OCI-LY7 (cell line): ENCODE data around the gene MYCN. TPM values are rescaled to one million over a fixed set of nuclear protein-coding genes. Genes with fewer than 3 reads are reported as not detected.

Source experiments
- BruUV-seq: library from RNA; stranded (reverse); fragments of 400-500 nt; replicated peaks from 2 replicates; lab custom pipeline; 2021; lab: Mats Ljungman, UMichigan
- CTCF ChIA-PET: fragments of 300-600 bp; sonication (Branson Sonifier 250); formaldehyde crosslinking; loops from one replicate; lab custom pipeline; 2022; ENCODE audit warnings: antibody characterized with exemption; ENCODE audit not compliant: unreplicated experiment; lab: Charles Lee
- POLR2A ChIA-PET: fragments of 300-600 bp; sonication (Branson Sonifier 250); formaldehyde crosslinking; loops from one replicate; lab custom pipeline; 2022; ENCODE audit warnings: antibody characterized with exemption; lab: Charles Lee
- DNase-seq: peaks from one replicate; pipeline ENCODE4 v3.0.0-alpha.2; 2015; ENCODE audit warnings: low spot score
- H2AFZ ChIP-seq: fragments of 200-600 bp; sonication (generic), shearing (Covaris generic); 2 replicates; pipeline ENCODE4 v1.6.1; 2014; ENCODE audit warnings: mild to moderate bottlenecking, antibody characterized with exemption, low read length, moderate library complexity
- H3K27ac ChIP-seq: fragments of 200-600 bp; sonication (generic); 2 replicates; pipeline ENCODE4 v1.5.1; 2014; ENCODE audit warnings: mixed run types, low read depth, mild to moderate bottlenecking, moderate library complexity, low read length, inconsistent platforms; ENCODE audit not compliant: poor library complexity, severe bottlenecking
- H3K36me3 ChIP-seq: fragments of 200-600 bp; sonication (generic); 2 replicates; pipeline ENCODE4 v1.6.1; 2014; ENCODE audit warnings: mild to moderate bottlenecking, antibody characterized with exemption, low read length, moderate library complexity, mixed read lengths; ENCODE audit not compliant: insufficient read depth
- H3K4me1 ChIP-seq: fragments of 200-600 bp; sonication (generic); 2 replicates; pipeline ENCODE4 v1.5.1; 2014; ENCODE audit warnings: mild to moderate bottlenecking, low read length; ENCODE audit not compliant: insufficient read depth, poor library complexity, severe bottlenecking
- H3K4me2 ChIP-seq: fragments of 200-600 bp; sonication (generic); 2 replicates; pipeline ENCODE4 v1.6.1; 2014; ENCODE audit warnings: mild to moderate bottlenecking, low read length
- H3K4me3 ChIP-seq: fragments of 200-600 bp; sonication (generic); 2 replicates; pipeline ENCODE4 v1.5.1; 2014; ENCODE audit warnings: mild to moderate bottlenecking, low read depth, low read length; ENCODE audit not compliant: poor library complexity, severe bottlenecking
- H3K79me2 ChIP-seq: fragments of 200-600 bp; sonication (generic); 2 replicates; pipeline ENCODE4 v1.6.1; 2016; ENCODE audit warnings: low read depth, mild to moderate bottlenecking, low read length, moderate library complexity, mixed read lengths; ENCODE audit not compliant: insufficient read depth
- H3K9me2 ChIP-seq: fragments of 200-600 bp; sonication (generic); 2 replicates; pipeline ENCODE4 v1.6.1; 2016; ENCODE audit warnings: mild to moderate bottlenecking, low read length, mixed read lengths; ENCODE audit not compliant: insufficient read depth
- H3K9me3 ChIP-seq: fragments of 200-600 bp; sonication (generic); 2 replicates; pipeline ENCODE4 v1.6.1; 2014; ENCODE audit warnings: mild to moderate bottlenecking, mixed run types, low read length, mixed read lengths
- H4K20me1 ChIP-seq: fragments of 200-600 bp; sonication (generic); 2 replicates; pipeline ENCODE4 v1.6.1; 2014; ENCODE audit warnings: mild to moderate bottlenecking, antibody characterized with exemption, low read length, moderate library complexity, mixed read lengths; ENCODE audit not compliant: insufficient read depth
- CTCF ChIP-seq: fragments of 200-600 bp; sonication (generic); conservative IDR thresholded peaks from 2 replicates; pipeline ENCODE4 v1.5.1; 2014; ENCODE audit warnings: mild to moderate bottlenecking, antibody characterized with exemption, low read length, moderate library complexity, mixed read lengths
- EZH2phosphoT487 ChIP-seq: fragments of 200-600 bp; sonication (generic); IDR thresholded peaks from 2 replicates; pipeline ENCODE4 v1.6.1; 2018; ENCODE audit warnings: low read depth, borderline replicate concordance, mild to moderate bottlenecking, mixed run types, antibody characterized with exemption, low read length, moderate library complexity, mixed read lengths
- intact Hi-C: fragments of 100-400 bp; cut with micrococcal nuclease; formaldehyde crosslinking; loops from one replicate; pipeline ENCODE4 v1.10.0; 2022; ENCODE audit not compliant: unreplicated experiment
- total RNA-seq, 2 experiments: library from RNA; depleted of rRNA in 1 of 2; stranded (reverse); fragments of >200 nt in 1 of 2; shearing (Covaris generic) in 1 of 2; gene quantifications; 2 replicates each; pipeline ENCODE4 v1.2.3, GENCODE V29; 2014 to 2022

Gene MYCN
- total RNA-seq, 2 experiments from 2014 or later, result not detected

GRCh38 chr2:15938803-15939555, 1.4 kb upstream of the MYCN start:
- TF ChIP-seq CTCF (no peak), EZH2phosphoT487 (no peak)
- no TSS peak for BruUV-seq
- Histone ChIP-seq H3K9me2 (no peaks in the 10 kb centered on the region), H3K4me1 (no peaks in the 10 kb centered on the region), H3K27ac (no peak overlapping the region), H3K36me3 (no peaks in the 10 kb centered on the region), H3K4me3 (no peak overlapping the region), H3K79me2 (no peaks in the 10 kb centered on the region), H3K4me2 (no peak overlapping the region), H4K20me1 (no peaks in the 10 kb centered on the region), H2AFZ (no peak overlapping the region), H3K9me3 (no peaks in the 10 kb centered on the region)
- no peak for DNase-seq
- intact Hi-C loops, result no loop called here
- POLR2A ChIA-PET, result no interaction called here
- CTCF ChIA-PET, result no interaction called here

- no peak overlapping the region for H3K4me2 ChIP-seq
- POLR2A ChIA-PET, result no interaction called here
- intact Hi-C loops, result no loop called here
Observed at GRCh38 chr2:15939556-15939853, 845 bp upstream of the MYCN start.

More at GRCh38 chr2:15939556-15939853, 845 bp upstream of the MYCN start:
- DNase-seq, result no peak
- H3K9me2 ChIP-seq, result no peaks in the 10 kb centered on the region
- no peak overlapping the region for H2AFZ ChIP-seq
- H3K36me3 ChIP-seq, result no peaks in the 10 kb centered on the region
- H3K9me3 ChIP-seq, result no peaks in the 10 kb centered on the region
- H3K4me1 ChIP-seq, result no peaks in the 10 kb centered on the region
- no peaks in the 10 kb centered on the region for H3K79me2 ChIP-seq
- H4K20me1 ChIP-seq, result no peaks in the 10 kb centered on the region
- no peak overlapping the region for H3K4me3 ChIP-seq
- TF ChIP-seq CTCF (no peak), EZH2phosphoT487 (no peak)
- CTCF ChIA-PET, result no interaction called here
- no peak overlapping the region for H3K27ac ChIP-seq
- no TSS peak for BruUV-seq
